Subcutaneous adipose tissue (tissue), 4 donors: ENCODE measurements around the gene CDC42BPA. TPM values are rescaled to one million over a fixed set of nuclear protein-coding genes. Genes with fewer than 3 reads are reported as not detected.

Experiments
- CTCF ChIP-seq: fragments of 450-650 bp; IDR thresholded peaks from one replicate; pipeline ENCODE4 v1.5.1; 2016; ENCODE audit warnings: low read depth, mild to moderate bottlenecking, control low read depth, antibody characterized with exemption, moderate library complexity
- small RNA-seq: library from RNA; depleted of rRNA; stranded (forward); fragments of <200 nt; gene quantifications from one replicate; pipeline ENCODE3, GENCODE V24; 2016
- total RNA-seq, 4 donors: library from RNA; depleted of rRNA; stranded (reverse); fragments of >200 nt; gene quantifications; one replicate each; pipeline ENCODE4 v1.1.0, GENCODE V29; 2016

CDC42BPA gene
- total RNA-seq, 4 donors from 2014 or later, result 43.2 to 68.2 (median 55.3) TPM

DNA sequence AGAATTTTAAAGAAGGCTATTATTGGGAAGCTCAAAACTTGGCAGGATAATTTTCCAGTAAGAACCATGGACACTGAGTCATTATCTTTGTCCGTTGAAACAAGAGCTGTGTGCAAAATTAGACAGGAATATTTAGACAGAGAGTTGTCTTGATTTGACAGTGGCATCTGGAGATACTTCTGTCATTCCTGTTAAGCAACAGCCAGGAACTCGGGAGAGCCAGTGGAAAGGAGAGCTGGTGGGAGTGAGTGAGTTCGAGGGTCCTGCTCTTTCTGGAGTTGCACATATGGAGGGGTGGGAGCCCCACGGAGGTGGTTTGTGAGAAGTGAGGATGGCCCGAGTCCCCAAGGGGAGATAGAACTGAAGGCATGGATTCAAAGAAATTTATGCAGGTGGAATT, 375.1 kb downstream of the CDC42BPA start:
- TF ChIP-seq CTCF, result no peak

DNA sequence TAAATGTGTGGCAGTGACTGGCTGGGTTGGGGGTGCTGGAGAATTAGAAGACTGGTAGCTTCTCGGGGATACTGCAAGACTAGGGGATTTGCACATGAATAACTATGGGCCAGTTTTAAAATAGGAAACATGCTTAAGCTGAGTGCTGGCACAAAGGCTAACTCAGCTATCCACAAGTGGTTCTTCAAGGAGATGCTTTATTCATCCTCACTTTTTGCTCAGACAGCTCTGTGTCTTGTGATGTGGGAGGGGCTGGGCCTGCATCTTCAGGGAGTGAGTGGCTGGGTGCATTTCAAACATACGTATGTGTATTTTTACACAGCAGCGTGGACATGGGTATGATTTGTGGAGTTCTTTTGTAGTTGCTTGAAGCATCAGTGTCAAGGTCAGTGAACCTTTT, 375.9 kb downstream of the CDC42BPA start:
- TF ChIP-seq CTCF, result no peak

- no peak for TF ChIP-seq CTCF
These were observed 377.6 kb downstream of the CDC42BPA start for GRCh38 chr1:226940806-226941067.

DNA sequence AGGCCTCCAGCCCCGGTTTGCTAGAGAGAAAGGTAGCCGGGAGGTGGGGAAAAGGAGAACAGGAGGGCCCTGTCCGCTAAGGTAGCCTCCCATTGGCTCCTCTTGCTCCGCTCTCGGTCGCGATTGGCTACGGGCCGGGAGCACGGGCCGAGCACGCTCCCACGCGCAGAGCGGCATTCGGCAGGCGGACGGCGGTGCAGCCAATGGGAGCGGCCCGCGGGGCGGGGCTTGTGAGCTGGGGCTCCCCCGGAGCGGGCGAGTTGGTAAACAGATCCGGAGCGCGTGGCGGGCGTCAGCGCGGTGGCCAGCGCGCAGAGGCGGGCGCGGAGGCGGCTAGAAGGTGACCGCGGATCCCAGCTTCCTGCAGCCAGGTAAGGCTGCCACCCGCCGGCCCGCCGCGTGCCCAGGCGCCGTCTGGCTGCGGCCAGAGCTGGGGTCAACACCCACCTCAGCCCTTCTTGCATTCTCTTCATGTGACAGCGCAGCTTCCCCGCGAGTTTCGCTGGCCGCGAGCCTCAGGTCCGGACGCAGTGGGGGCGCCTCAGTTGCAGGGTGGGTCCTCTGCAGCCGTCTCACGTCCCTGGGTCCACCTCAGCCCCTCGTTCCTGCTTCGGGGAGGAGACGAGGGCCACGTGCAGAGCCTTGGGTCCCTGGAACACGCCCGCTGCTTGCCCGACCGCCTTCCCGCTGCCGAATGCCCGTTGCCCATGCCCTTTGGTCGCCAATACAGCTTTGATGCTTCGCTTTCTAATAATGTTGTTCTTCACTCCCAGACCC, 378.1 kb downstream of the CDC42BPA start, which contains the start of gene COQ8A:
TSS of gene COQ8A (plus strand) at position 266 of the 777 bp plus-strand sequence. CDS start 21,092 bp downstream, outside the sequence.
- no peak for TF ChIP-seq CTCF

Small RNAs within 50 kb of the gene (small RNA-seq; reads per million reads assigned to genes)
- not detected for gene AL353689.1

Other genes starting within 250 kb of the CDC42BPA start
- 10 to 100 TPM in 2 of 4 donors, 1 to 10 TPM in 2; 5.4 to 14.0 (median 10.6) TPM for gene ZNF678, start 245.1 kb upstream of the CDC42BPA start, total RNA-seq